Activated CD4-positive, CD25-positive, alpha-beta regulatory T cell treated with anti-CD3 and anti-CD28 coated beads, Interleukin-2, amount 50 U/mL, for 24 hours (primary cell): Measurements from ENCODE around the gene KCNQ5.
"Not testable (repeated sequence)": the region's sequence is repeated elsewhere in the genome, so short reads cannot be mapped to it uniquely, and the experiment has no call there.

Source experiments
- ATAC-seq, 2 donors: fragments of 150-1000 bp; cut with Tn5 transposase; one replicate each; pipeline ENCODE4 v1.10.0; 2021; ENCODE audit warnings: mild to moderate bottlenecking in 1 of 2, moderate library complexity in 1 of 2

Gene KCNQ5

DNA sequence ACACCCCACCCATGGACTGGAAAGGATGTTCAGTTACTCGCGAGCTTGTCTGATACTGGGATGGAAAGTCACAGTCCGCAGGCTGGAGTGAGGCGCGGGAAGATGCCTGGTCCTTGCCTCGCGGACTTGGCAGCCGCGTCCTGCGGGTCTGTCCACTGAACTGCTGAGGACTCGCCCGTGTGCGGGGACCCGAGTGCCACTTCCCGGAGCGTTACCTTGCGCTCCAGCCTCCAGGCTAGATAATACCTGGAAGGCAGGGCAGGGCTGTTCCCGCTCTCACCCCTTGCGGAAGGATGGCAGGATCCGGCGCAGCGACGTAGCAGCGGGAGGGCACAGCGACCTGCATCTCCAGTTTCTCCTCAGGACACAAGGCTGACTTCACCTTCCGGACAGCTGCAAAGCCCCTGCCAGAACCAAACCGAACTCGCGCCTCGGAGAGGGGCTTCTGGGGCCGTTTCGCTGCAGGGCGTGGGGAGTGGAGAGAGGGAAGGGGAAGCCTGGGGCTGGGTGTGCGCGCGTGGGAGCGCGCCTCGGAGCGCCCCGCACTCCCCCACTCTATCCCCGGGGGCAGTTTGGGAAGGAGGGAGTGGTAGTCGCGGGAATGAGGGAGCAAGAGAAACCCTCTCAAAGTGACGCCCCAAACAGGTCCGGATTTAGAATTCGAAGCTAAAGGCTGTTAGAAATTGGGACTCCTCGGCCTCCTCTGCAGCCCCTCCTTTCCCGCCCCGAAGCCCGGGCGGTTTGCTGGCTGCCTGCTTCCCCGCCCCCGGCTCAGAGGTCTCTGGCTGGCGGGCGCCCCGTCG is at the start of gene KCNQ5:
Gene KCNQ5, plus strand, starts transcription at position 774 of the 803 bp plus-strand sequence.
- ATAC-seq = no peak

GRCh38 chr6:72579865-72580264 is 42.0 kb upstream of the KCNQ5 start:
- ATAC-seq = no peak

DNA sequence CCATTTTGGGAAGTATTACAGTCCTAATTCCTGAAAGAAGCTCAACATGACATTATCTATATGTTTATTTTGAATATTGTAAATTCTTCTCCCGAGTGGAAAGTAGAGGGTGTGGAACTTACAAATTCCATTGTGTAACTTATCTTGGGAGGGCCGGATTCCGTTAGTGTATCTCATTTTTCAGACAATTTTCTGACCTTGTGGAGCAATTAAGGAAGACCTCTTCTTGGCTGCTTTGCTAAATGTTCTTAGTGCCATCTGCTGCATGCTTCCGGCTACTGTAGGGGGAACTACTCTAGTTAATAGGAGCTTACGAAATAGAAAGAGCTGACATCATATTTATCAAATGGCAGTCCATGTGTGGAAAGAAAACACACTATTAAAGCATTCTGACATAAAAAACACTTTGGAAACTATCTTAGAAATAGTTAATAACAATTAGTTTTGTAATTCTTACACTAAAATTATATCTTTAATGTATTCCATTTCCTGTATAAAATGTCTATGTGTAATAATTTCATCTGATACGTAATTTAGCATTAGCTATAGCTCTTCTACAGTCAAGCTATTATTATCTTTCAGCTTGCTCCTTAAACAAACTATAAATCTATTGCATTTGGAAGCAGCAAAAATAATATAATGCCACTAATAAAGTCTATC is 41.5 kb upstream of the KCNQ5 start:
- ATAC-seq = no peak

GRCh38 chr6:72580950-72581349 is 40.9 kb upstream of the KCNQ5 start:
- ATAC-seq = not testable (repeated sequence)

- ATAC-seq = no peak
Measured at GRCh38 chr6:72588155-72588554, 33.7 kb upstream of the KCNQ5 start.

DNA sequence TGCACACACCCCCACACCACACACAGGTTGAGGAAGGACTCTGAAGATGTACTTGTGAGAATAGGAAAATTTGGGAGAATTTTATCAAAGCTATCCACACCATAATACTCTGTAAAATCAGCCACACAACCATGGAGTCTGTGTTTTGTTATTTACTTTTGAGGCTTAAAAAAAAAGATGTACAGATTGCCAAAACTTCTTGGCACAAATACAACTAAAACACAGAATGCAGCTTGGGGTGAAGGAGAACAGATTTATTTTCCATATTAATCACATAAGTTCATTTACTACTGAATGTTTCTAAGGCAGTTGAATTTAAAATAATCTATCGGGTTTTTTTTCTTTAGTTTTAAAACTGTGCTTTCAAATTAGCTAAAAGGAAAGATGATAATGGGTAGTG is 32.8 kb upstream of the KCNQ5 start:
- no peak for ATAC-seq

GRCh38 chr6:72595812-72596211 is 26.1 kb upstream of the KCNQ5 start:
- no peak for ATAC-seq

DNA sequence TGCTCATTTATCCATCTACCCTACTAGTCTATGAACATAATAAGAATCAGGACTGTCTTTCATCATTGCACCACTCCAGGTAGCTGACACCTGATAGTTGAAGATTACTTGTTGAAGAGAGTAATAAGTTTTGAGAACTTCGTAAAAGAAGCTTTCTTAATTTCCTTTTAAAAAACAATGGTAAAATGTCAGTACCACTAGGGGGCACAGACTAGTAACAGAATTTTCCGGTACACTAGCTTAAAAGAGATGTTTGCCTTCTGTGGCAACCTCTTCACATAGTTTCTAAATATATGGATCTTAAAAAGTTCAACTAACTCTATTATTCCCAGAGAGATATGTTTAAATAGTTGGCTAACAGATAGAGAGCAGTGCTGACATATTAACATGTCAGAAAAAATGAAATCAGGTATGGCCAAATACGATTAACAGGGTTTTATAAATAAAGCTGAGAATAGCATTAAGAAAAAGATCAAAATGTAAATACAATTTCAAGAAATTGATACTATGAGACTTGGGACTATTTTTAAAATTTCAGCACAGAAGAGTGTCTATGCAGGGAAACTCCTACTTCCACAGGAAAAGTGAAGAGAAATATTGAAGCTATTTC is 5.4 kb upstream of the KCNQ5 start:
- ATAC-seq = no peak

GRCh38 chr6:72617721-72618120 is 4.1 kb upstream of the KCNQ5 start:
- ATAC-seq = no peak

- ATAC-seq = peak; percentile 73 to 77
Measured at GRCh38 chr6:72619883-72620696, 1.8 kb upstream of the KCNQ5 start.

- ATAC-seq = no peak
Measured at GRCh38 chr6:72620871-72621290, 983 bp upstream of the KCNQ5 start.

DNA sequence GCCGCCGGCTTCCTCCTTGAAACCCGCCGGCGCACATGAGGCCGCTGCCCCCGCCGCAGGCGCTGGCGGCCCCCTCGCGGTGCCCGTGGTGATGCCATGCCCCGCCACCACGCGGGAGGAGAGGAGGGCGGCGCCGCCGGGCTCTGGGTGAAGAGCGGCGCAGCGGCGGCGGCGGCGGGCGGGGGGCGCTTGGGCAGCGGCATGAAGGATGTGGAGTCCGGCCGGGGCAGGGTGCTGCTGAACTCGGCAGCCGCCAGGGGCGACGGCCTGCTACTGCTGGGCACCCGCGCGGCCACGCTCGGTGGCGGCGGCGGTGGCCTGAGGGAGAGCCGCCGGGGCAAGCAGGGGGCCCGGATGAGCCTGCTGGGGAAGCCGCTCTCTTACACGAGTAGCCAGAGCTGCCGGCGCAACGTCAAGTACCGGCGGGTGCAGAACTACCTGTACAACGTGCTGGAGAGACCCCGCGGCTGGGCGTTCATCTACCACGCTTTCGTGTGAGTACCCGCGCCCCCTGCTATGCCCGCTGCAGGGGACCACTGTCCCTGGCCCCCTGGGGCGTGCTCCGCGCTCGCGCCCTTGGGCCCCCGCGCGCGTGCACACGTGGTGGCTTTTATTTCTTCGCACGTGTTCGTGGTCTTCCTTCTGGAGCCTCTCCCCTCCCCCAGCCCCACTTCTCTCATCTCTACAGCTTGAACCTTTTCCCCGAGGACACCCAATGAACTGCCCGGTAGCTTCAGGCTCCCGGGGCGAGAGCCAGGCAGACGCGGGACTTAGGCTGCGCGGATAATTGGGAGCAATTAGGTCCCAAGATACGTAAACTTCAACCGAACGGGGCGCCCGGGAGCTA is 453 bp downstream of the KCNQ5 start:
- peak; percentile 28 to 31 for ATAC-seq

- no peak for ATAC-seq
Measured at GRCh38 chr6:72623808-72624207, 1.9 kb downstream of the KCNQ5 start.

DNA sequence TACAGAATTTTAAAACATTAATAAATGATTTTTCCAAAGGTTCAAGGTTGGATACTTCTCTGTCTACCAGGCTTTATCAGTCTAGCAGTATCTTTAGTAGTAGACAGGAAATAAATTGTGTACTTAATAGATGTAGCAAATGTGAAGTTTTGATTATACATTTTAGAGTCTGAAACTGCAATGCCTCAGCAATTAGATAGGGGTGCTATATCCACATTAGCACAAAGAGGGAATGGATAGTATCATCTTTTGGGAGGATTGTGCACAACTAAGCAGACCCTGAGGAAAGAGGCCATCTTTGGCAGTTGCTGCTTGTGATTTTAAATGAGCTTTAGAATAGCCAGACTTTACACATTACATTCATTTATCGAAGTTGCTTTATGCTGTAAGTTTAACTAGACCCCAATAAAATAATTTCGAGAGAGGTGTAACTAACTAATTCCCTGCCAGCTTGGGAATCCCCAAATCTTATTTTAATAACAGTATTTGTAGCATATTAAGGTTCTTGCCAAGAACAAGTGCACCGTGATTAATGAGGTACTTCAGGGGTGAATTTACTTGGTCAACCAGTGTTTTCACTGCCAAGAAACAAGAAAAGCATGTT is 2.8 kb downstream of the KCNQ5 start:
- no peak for ATAC-seq

DNA sequence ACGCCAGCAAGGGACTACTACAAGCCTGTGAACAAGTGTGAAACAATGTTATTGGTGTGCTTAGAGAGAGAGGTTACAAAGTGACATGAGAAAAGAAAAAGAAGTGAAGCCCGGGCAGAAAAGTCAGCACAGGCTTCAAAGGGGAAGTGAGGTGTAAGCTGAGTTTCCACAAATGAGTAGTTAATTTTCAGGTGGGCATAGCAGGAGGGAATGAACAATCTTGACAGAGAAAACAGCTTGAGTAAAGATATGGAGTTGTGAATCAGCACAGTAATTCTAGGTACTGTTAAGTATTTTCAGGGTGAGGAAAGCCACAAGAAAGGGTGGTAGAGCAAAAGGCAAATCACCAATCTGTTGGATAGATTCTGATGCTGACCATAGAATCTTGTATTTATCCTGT is 4.3 kb downstream of the KCNQ5 start:
- peak; percentile 53 to 64 for ATAC-seq

DNA sequence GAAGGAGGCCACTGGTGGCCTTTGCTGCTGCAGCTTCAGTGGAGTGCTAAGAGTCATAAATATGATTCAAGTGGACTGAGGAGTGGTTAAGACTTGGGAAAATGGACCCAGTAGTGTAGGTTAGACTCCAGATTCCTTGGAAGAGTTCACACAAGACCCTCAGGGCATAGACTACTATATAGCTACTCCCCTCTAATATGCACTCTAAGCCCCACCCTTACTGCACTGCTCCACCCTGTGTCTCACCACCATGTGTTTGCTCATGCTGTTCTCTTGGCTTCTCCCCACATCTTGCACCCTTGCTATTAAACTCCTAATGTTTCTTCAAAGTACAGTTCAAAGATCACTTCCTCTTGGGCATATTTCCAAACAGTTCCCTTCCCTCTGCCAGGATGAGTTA is 5.7 kb downstream of the KCNQ5 start:
- no peak for ATAC-seq

- ATAC-seq = no peak
Measured at GRCh38 chr6:72631480-72631879, 9.6 kb downstream of the KCNQ5 start.

DNA sequence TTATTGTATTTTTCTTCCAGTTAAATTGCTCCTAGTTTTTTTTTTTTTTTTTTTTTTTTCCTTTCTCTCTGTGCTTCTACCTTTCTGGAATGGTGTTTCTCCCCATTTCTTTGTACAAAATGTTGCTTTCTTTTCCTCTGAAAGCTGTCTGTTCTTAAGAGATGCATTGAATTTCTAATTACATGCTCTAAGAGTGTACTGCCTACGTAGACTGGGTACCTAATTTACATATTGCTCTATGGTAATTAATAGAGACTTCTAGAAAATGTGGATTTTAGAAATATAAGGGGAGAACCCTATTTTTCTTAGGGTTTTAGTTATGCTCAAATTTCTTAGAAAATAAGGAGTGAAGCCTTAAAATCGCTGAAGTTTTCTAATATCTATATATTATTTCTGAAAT is 13.8 kb downstream of the KCNQ5 start:
- ATAC-seq = no peak

DNA sequence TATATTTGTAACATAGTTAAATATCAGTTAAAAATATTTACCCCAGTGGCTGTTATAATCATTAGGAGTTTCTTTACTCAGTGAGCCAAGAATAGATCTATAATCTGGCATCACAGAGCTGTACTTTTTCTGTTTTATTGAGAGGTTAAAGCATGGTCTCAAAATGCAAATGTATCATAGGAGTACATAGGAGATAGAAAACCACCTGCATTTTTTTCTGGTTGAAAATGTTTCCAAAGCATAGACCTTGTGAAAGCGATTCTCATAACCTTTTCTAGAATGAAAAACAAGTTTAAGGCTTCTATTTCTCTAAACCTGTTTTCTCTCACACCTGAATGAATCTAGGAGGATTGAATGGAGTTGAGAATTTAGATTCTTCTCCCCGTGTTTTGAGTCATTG is 14.4 kb downstream of the KCNQ5 start:
- no peak for ATAC-seq

- ATAC-seq = no peak
Measured at GRCh38 chr6:72636786-72637185, 14.9 kb downstream of the KCNQ5 start.

DNA sequence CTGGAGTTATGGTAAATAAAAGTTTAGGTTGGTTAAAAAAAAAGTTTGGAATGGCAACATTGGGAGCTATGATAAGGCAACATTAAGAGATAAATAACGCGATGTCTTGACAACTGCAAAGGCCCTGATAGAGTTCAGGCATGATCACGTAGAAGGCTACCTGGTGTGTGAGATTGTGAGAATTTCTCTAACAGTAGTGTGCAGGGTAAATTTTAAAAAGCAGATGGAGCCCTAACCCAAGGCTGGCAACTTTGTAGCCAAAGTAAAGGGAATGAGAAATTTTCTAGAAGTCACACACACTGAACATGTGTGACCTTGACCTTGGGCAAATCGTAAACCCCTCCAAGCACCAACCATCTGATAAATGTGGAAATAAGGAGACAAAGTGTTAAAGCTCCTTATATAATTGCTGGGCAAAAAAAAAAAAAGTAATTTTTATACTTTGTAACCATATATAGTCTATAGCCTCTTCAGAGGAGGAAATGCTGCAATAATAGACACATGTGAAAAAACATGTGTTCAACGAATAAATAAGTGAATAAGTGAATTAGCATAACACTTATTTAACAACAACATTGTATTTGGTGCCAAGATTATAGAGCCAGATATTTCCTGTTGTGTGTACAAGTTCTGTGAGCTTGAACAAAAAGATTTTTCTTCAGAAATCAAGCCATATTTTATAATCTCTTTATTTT is 18.2 kb downstream of the KCNQ5 start:
- no peak for ATAC-seq
